ENCODE results near the gene NTSR1. TPM values are rescaled to one million over a fixed set of nuclear protein-coding genes. Genes with fewer than 3 reads are reported as not detected.

NTSR1 gene
- polyA plus RNA-seq, 3 donors, result 0.35 to 2.5 (median 0.40) TPM

- intact Hi-C loops (cut with micrococcal nuclease), result loop anchor here in 1 of 2 donors (5.0 kb wide), 1 partner anchor 38 kb away; no protein-coding TSS in a partner anchor
- Mint-ChIP-seq H3K4me1 (peaks cover 28% of the 10 kb centered on the region), H3K4me3 (no peak overlapping the region), H3K27me3 (ENCODE audit: low read depth in 3 of 3) (peaks cover 0 to 2% (median 1%) of the 10 kb centered on the region in 3 donors), H3K27ac (no peak overlapping the region), H3K9me3 (no peaks in the 10 kb centered on the region), H3K36me3 (peaks cover 0 to 2% of the 10 kb centered on the region in 2 donors)
- Histone ChIP-seq H3K9ac (ENCODE audit: insufficient read depth, low read length, poor library complexity, severe bottlenecking) (no peak overlapping the region), H2AFZ (ENCODE audit: insufficient read depth, low read depth, low read length, poor library complexity, severe bottlenecking) (no peak overlapping the region), H4K20me1 (ENCODE audit: insufficient read depth, low read length) (no peaks in the 10 kb centered on the region), H3K9me3 (replicated peaks in 1 of 2; ENCODE audit: control insufficient read depth in 1 of 2, insufficient read depth in 1 of 2, low read length in 2 of 2) (no peaks in the 10 kb centered on the region), H3K4me1 (ENCODE audit: control insufficient read depth in 1 of 2, insufficient read depth in 2 of 2, low read length in 2 of 2) (peaks cover 20 to 25% of the 10 kb centered on the region in 2 donors), H3K27me3 (ENCODE audit: control insufficient read depth in 2 of 2, insufficient read depth in 2 of 2, low read length in 2 of 2) (no peaks in the 10 kb centered on the region), H3K27ac (ENCODE audit: low read depth in 1 of 2, low read length in 2 of 2) (no peak overlapping the region), H3K79me2 (ENCODE audit: insufficient read depth, low read length) (no peaks in the 10 kb centered on the region), H3K36me3 (replicated peaks in 1 of 2; ENCODE audit: control insufficient read depth in 1 of 2, insufficient read depth in 2 of 2, low read length in 2 of 2) (no peaks in the 10 kb centered on the region), H3K4me3 (replicated peaks in 1 of 3; ENCODE audit: low read depth in 2 of 3, low read length in 3 of 3) (no peak overlapping the region), H3K4me2 (replicated peaks; ENCODE audit: extremely low read depth, low read length, poor library complexity, severe bottlenecking) (no peak overlapping the region)
- 97% methylated on average over 15 of the region's 15 CpGs for WGBS (ENCODE audit: insufficient coverage)
- DNase-seq, result no peak
- no peak for TF ChIP-seq CTCF (IDR thresholded peaks at IDR 0.05)
Measured at GRCh38 chr20:62660240-62660615, 48.4 kb upstream of the NTSR1 start.

- Mint-ChIP-seq H3K36me3 (peaks cover 0 to 2% of the 10 kb centered on the region in 2 donors), H3K27ac (no peak overlapping the region), H3K4me1 (peaks cover 28% of the 10 kb centered on the region), H3K27me3 (ENCODE audit: low read depth in 3 of 3) (peaks cover 0 to 2% (median 1%) of the 10 kb centered on the region in 3 donors), H3K9me3 (no peaks in the 10 kb centered on the region), H3K4me3 (no peak overlapping the region)
- TF ChIP-seq CTCF (IDR thresholded peaks at IDR 0.05), result no peak
- no peaks in the 10 kb centered on the region for H3K9me3 ChIP-seq (replicated peaks in 1 of 2; ENCODE audit: control insufficient read depth in 1 of 2, insufficient read depth in 1 of 2, low read length in 2 of 2)
- no peak overlapping the region for H3K4me2 ChIP-seq (replicated peaks; ENCODE audit: extremely low read depth, low read length, poor library complexity, severe bottlenecking)
- H3K9ac ChIP-seq (ENCODE audit: insufficient read depth, low read length, poor library complexity, severe bottlenecking), result no peak overlapping the region
- intact Hi-C loops (cut with micrococcal nuclease), result loop anchor here in 1 of 2 donors (5.0 kb wide), 1 partner anchor 38 kb away; no protein-coding TSS in a partner anchor
- H3K4me1 ChIP-seq (ENCODE audit: control insufficient read depth in 1 of 2, insufficient read depth in 2 of 2, low read length in 2 of 2), result peaks cover 20 to 25% of the 10 kb centered on the region in 2 donors
- WGBS (ENCODE audit: insufficient coverage), result 94% methylated on average over 11 of the region's 18 CpGs
- DNase-seq, result no peak
- H3K27ac ChIP-seq (ENCODE audit: low read depth in 1 of 2, low read length in 2 of 2), result no peak overlapping the region
- no peak overlapping the region for H2AFZ ChIP-seq (ENCODE audit: insufficient read depth, low read depth, low read length, poor library complexity, severe bottlenecking)
- H3K79me2 ChIP-seq (ENCODE audit: insufficient read depth, low read length), result no peaks in the 10 kb centered on the region
- no peaks in the 10 kb centered on the region for H3K36me3 ChIP-seq (replicated peaks in 1 of 2; ENCODE audit: control insufficient read depth in 1 of 2, insufficient read depth in 2 of 2, low read length in 2 of 2)
- H4K20me1 ChIP-seq (ENCODE audit: insufficient read depth, low read length), result no peaks in the 10 kb centered on the region
- no peak overlapping the region for H3K4me3 ChIP-seq (replicated peaks in 1 of 3; ENCODE audit: low read depth in 2 of 3, low read length in 3 of 3)
- H3K27me3 ChIP-seq (ENCODE audit: control insufficient read depth in 2 of 2, insufficient read depth in 2 of 2, low read length in 2 of 2), result no peaks in the 10 kb centered on the region
Measured at GRCh38 chr20:62660768-62661167, 47.9 kb upstream of the NTSR1 start.
